ENCODE measurements around the gene PRKN. TPM values are rescaled to one million over a fixed set of nuclear protein-coding genes. Genes with fewer than 3 reads are reported as not detected.

PRKN gene
- total and polyA plus RNA-seq, 2 donors (not counting 1 experiment from before 2014, with no cell fraction given): 0.43 to 4.6 TPM

- Histone ChIP-seq H3K4me2 (ENCODE audit: extremely low read depth, insufficient read depth, low read length) (no peak overlapping the region), H3K27ac (ENCODE audit: insufficient read depth, low read length) (no peak overlapping the region), H3K36me3 (ENCODE audit: control insufficient read depth, insufficient read depth, low read length) (no peaks in the 10 kb centered on the region), H3K79me2 (ENCODE audit: control insufficient read depth, insufficient read depth, low read length) (no peaks in the 10 kb centered on the region), H2AFZ (ENCODE audit: low read length) (no peak overlapping the region), H3K4me1 (ENCODE audit: control insufficient read depth, extremely low read depth, insufficient read depth, low read length) (no peaks in the 10 kb centered on the region), H3K27me3 (ENCODE audit: control insufficient read depth, insufficient read depth, low read length) (no peaks in the 10 kb centered on the region), H3K9me3 (ENCODE audit: control insufficient read depth, insufficient read depth, low read depth, low read length) (no peaks in the 10 kb centered on the region), H4K20me1 (ENCODE audit: control insufficient read depth, extremely low read depth, insufficient read depth, low read length) (no peaks in the 10 kb centered on the region), H3K9ac (ENCODE audit: insufficient read depth, low read length) (no peak overlapping the region), H3K4me3 (replicated peaks in 1 of 4; ENCODE audit: control extremely low read depth in 1 of 4, insufficient read depth in 1 of 4, low read depth in 3 of 4, low read length in 4 of 4) (no peak overlapping the region)
- TF ChIP-seq EZH2 (IDR thresholded peaks at IDR 0.05; ENCODE audit: low read length, missing control alignments) (no peak), CTCF (conservative IDR thresholded peaks at IDR 0.05 in 1 of 2, IDR thresholded peaks at IDR 0.05 in 1 of 2; ENCODE audit: low read depth in 1 of 2, low read length in 2 of 2) (no peak)
- DNase-seq (ENCODE audit: low read depth in 2 of 2): no peak
Observed at GRCh38 chr6:162627825-162628224, 99.7 kb downstream of the PRKN start.

- Histone ChIP-seq H3K36me3 (ENCODE audit: control insufficient read depth, insufficient read depth, low read length) (no peaks in the 10 kb centered on the region), H4K20me1 (ENCODE audit: control insufficient read depth, extremely low read depth, insufficient read depth, low read length) (no peaks in the 10 kb centered on the region), H3K4me1 (ENCODE audit: control insufficient read depth, extremely low read depth, insufficient read depth, low read length) (no peaks in the 10 kb centered on the region), H3K27me3 (ENCODE audit: control insufficient read depth, insufficient read depth, low read length) (no peaks in the 10 kb centered on the region), H3K79me2 (ENCODE audit: control insufficient read depth, insufficient read depth, low read length) (no peaks in the 10 kb centered on the region), H3K9me3 (ENCODE audit: control insufficient read depth, insufficient read depth, low read depth, low read length) (no peaks in the 10 kb centered on the region), H3K4me3 (replicated peaks in 1 of 4; ENCODE audit: control extremely low read depth in 1 of 4, insufficient read depth in 1 of 4, low read depth in 3 of 4, low read length in 4 of 4) (no peak overlapping the region), H3K9ac (ENCODE audit: insufficient read depth, low read length) (no peak overlapping the region), H3K4me2 (ENCODE audit: extremely low read depth, insufficient read depth, low read length) (no peak overlapping the region), H3K27ac (ENCODE audit: insufficient read depth, low read length) (no peak overlapping the region), H2AFZ (ENCODE audit: low read length) (no peak overlapping the region)
- TF ChIP-seq EZH2 (IDR thresholded peaks at IDR 0.05; ENCODE audit: low read length, missing control alignments): no peak
- no peak for TF ChIP-seq CTCF (conservative IDR thresholded peaks at IDR 0.05 in 1 of 2, IDR thresholded peaks at IDR 0.05 in 1 of 2; ENCODE audit: low read depth in 1 of 2, low read length in 2 of 2)
- no peak for DNase-seq (ENCODE audit: low read depth in 2 of 2)
Observed at GRCh38 chr6:162627362-162627761, 100.2 kb downstream of the PRKN start.

GRCh38 chr6:162626869-162627268, 100.7 kb downstream of the PRKN start:
- H3K27me3 ChIP-seq (ENCODE audit: control insufficient read depth, insufficient read depth, low read length): no peaks in the 10 kb centered on the region
- no peak overlapping the region for H3K4me2 ChIP-seq (ENCODE audit: extremely low read depth, insufficient read depth, low read length)
- H3K4me3 ChIP-seq (replicated peaks in 1 of 4; ENCODE audit: control extremely low read depth in 1 of 4, insufficient read depth in 1 of 4, low read depth in 3 of 4, low read length in 4 of 4): no peak overlapping the region
- no peaks in the 10 kb centered on the region for H3K36me3 ChIP-seq (ENCODE audit: control insufficient read depth, insufficient read depth, low read length)
- no peak overlapping the region for H3K9ac ChIP-seq (ENCODE audit: insufficient read depth, low read length)
- no peak overlapping the region for H3K27ac ChIP-seq (ENCODE audit: insufficient read depth, low read length)
- DNase-seq (ENCODE audit: low read depth in 2 of 2): no peak
- no peaks in the 10 kb centered on the region for H3K4me1 ChIP-seq (ENCODE audit: control insufficient read depth, extremely low read depth, insufficient read depth, low read length)
- no peaks in the 10 kb centered on the region for H3K9me3 ChIP-seq (ENCODE audit: control insufficient read depth, insufficient read depth, low read depth, low read length)
- TF ChIP-seq CTCF (conservative IDR thresholded peaks at IDR 0.05 in 1 of 2, IDR thresholded peaks at IDR 0.05 in 1 of 2; ENCODE audit: low read depth in 1 of 2, low read length in 2 of 2): no peak
- no peak for TF ChIP-seq EZH2 (IDR thresholded peaks at IDR 0.05; ENCODE audit: low read length, missing control alignments)
- H3K79me2 ChIP-seq (ENCODE audit: control insufficient read depth, insufficient read depth, low read length): no peaks in the 10 kb centered on the region
- no peaks in the 10 kb centered on the region for H4K20me1 ChIP-seq (ENCODE audit: control insufficient read depth, extremely low read depth, insufficient read depth, low read length)
- no peak overlapping the region for H2AFZ ChIP-seq (ENCODE audit: low read length)

All from fibroblast of lung (primary cell).